ENCODE data around the gene STPG2.
"Not testable (repeated sequence)": the region's sequence is repeated elsewhere in the genome, so short reads cannot be mapped to it uniquely, and the experiment has no call there.

Gene STPG2

DNA sequence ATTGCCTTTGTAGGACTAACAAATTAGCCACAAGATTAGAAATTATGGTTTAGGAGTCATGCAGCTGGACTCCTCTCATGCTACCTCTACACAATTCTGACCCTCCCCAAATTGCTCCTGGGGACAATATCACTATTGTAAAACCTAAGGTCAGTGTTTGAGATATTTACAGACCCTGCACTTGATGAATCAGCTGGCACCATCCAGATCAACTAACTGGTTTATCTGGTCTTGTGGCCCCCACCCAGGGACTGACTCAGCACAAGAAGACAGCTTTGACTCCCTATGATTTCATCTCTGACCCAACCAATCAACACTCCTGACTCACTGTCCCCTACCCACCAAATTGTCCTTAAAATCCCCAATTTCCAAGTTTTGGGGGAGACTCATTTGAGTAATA lies 192.4 kb downstream of the STPG2 start:
- Histone ChIP-seq H3K4me1 (ENCODE audit: control insufficient read depth, insufficient read depth, low read length, poor library complexity, severe bottlenecking) (no peaks in the 10 kb centered on the region), H3K27ac (ENCODE audit: low read depth, low read length, severe bottlenecking) (no peak overlapping the region), H3K4me3 (ENCODE audit: extremely low read depth, insufficient read depth, low read length, poor library complexity, severe bottlenecking) (no peak overlapping the region), H3K36me3 (ENCODE audit: control insufficient read depth, insufficient read depth, low read length) (no peaks in the 10 kb centered on the region), H3K9me3 (ENCODE audit: control insufficient read depth, low read length) (no peaks in the 10 kb centered on the region)

DNA sequence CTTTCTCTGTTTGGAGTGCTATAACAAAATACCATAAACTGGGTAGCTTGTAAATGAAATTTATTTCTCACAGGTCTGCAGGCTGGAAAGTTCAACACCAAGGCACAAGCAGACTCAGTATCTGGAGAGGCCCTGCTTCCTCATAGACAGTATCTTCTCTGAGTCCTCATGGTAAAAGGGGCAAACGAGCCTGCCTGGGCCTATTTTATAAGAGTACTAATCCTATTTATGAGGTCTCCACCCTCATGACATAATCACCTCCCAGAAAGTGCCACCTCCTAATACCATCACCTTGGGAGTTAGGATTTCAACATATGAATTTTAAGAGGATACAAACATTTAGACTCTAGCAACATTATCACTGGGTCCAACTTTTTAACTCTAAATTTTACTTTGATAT lies 200.3 kb downstream of the STPG2 start:
- Histone ChIP-seq H3K9me3 (ENCODE audit: control insufficient read depth, low read length) (peaks cover 3% of the 10 kb centered on the region), H3K4me1 (ENCODE audit: control insufficient read depth, insufficient read depth, low read length, poor library complexity, severe bottlenecking) (no peaks in the 10 kb centered on the region), H3K27ac (ENCODE audit: low read depth, low read length, severe bottlenecking) (no peak overlapping the region), H3K36me3 (ENCODE audit: control insufficient read depth, insufficient read depth, low read length) (no peaks in the 10 kb centered on the region), H3K4me3 (ENCODE audit: extremely low read depth, insufficient read depth, low read length, poor library complexity, severe bottlenecking) (no peak overlapping the region)
- WGBS, 2 experiments (ENCODE audit: insufficient coverage in 2 of 2): no CpG with 5 or more reads among the region's 1 CpG

GRCh38 chr4:97942137-97942536 lies 201.1 kb downstream of the STPG2 start:
- no peaks in the 10 kb centered on the region for H3K36me3 ChIP-seq (ENCODE audit: control insufficient read depth, insufficient read depth, low read length)
- no peak overlapping the region for H3K4me3 ChIP-seq (ENCODE audit: extremely low read depth, insufficient read depth, low read length, poor library complexity, severe bottlenecking)
- WGBS, 2 experiments (ENCODE audit: insufficient coverage in 2 of 2): no CpG with 5 or more reads among the region's 1 CpG
- peaks cover 3% of the 10 kb centered on the region for H3K9me3 ChIP-seq (ENCODE audit: control insufficient read depth, low read length)
- H3K4me1 ChIP-seq (ENCODE audit: control insufficient read depth, insufficient read depth, low read length, poor library complexity, severe bottlenecking): no peaks in the 10 kb centered on the region
- H3K27ac ChIP-seq (ENCODE audit: low read depth, low read length, severe bottlenecking): no peak overlapping the region

DNA sequence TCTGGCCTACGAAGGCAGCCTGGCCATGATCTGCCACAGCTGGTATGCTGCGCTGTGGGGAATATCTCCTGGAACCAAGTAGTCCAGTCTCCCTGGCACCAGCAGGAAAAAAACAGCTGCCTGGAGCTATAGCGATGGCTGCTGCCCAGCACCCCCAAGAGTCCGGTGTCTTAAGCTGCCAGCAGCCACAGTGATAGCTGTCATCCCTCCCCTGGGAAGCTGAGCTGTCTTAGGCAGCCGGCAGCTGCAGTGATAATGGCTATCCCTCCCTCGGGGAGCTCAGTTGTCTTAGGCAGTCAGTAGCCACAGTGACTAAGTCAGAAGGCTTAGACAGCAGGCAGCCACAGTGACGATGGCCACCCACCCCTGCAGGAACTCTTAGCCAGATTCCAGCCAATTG lies 205.1 kb downstream of the STPG2 start:
- Histone ChIP-seq H3K9me3 (ENCODE audit: control insufficient read depth, low read length) (peaks cover 3% of the 10 kb centered on the region), H3K36me3 (ENCODE audit: control insufficient read depth, insufficient read depth, low read length) (no peaks in the 10 kb centered on the region), H3K4me3 (ENCODE audit: extremely low read depth, insufficient read depth, low read length, poor library complexity, severe bottlenecking) (no peak overlapping the region), H3K27ac (ENCODE audit: low read depth, low read length, severe bottlenecking) (no peak overlapping the region), H3K4me1 (ENCODE audit: control insufficient read depth, insufficient read depth, low read length, poor library complexity, severe bottlenecking) (no peaks in the 10 kb centered on the region)
- 91 to 92% methylated on average over 3 to 4 of the region's 7 CpGs for WGBS, 2 experiments (ENCODE audit: insufficient coverage in 2 of 2)

GRCh38 chr4:97924341-97924958 lies 218.8 kb downstream of the STPG2 start:
- H3K36me3 ChIP-seq (ENCODE audit: control insufficient read depth, insufficient read depth, low read length): no peaks in the 10 kb centered on the region
- no peak overlapping the region for H3K27ac ChIP-seq (ENCODE audit: low read depth, low read length, severe bottlenecking)
- no peaks in the 10 kb centered on the region for H3K4me1 ChIP-seq (ENCODE audit: control insufficient read depth, insufficient read depth, low read length, poor library complexity, severe bottlenecking)
- WGBS, 2 experiments (ENCODE audit: insufficient coverage in 2 of 2): no CpG with 5 or more reads among the region's 1 CpG
- no peak overlapping the region for H3K4me3 ChIP-seq (ENCODE audit: extremely low read depth, insufficient read depth, low read length, poor library complexity, severe bottlenecking)
- H3K9me3 ChIP-seq (ENCODE audit: control insufficient read depth, low read length): no peaks in the 10 kb centered on the region

- Histone ChIP-seq H3K4me1 (ENCODE audit: control insufficient read depth, insufficient read depth, low read length, poor library complexity, severe bottlenecking) (no peaks in the 10 kb centered on the region), H3K36me3 (ENCODE audit: control insufficient read depth, insufficient read depth, low read length) (no peaks in the 10 kb centered on the region), H3K4me3 (ENCODE audit: extremely low read depth, insufficient read depth, low read length, poor library complexity, severe bottlenecking) (no peak overlapping the region), H3K27ac (ENCODE audit: low read depth, low read length, severe bottlenecking) (no peak overlapping the region), H3K9me3 (ENCODE audit: control insufficient read depth, low read length) (no peaks in the 10 kb centered on the region)
- 92 to 97% methylated on average over 7 to 12 of the region's 17 CpGs for WGBS, 2 experiments (ENCODE audit: insufficient coverage in 2 of 2)
Measured at GRCh38 chr4:97923096-97923495, 220.2 kb downstream of the STPG2 start.

- H3K4me1 ChIP-seq (ENCODE audit: control insufficient read depth, insufficient read depth, low read length, poor library complexity, severe bottlenecking): no peaks in the 10 kb centered on the region
- WGBS, 2 experiments (ENCODE audit: insufficient coverage in 2 of 2): 91 to 93% methylated on average over 7 to 8 of the region's 13 CpGs
- H3K9me3 ChIP-seq (ENCODE audit: control insufficient read depth, low read length): no peaks in the 10 kb centered on the region
- no peaks in the 10 kb centered on the region for H3K36me3 ChIP-seq (ENCODE audit: control insufficient read depth, insufficient read depth, low read length)
- no peak overlapping the region for H3K4me3 ChIP-seq (ENCODE audit: extremely low read depth, insufficient read depth, low read length, poor library complexity, severe bottlenecking)
- no peak overlapping the region for H3K27ac ChIP-seq (ENCODE audit: low read depth, low read length, severe bottlenecking)
Measured at GRCh38 chr4:97917115-97917514, 226.2 kb downstream of the STPG2 start.

DNA sequence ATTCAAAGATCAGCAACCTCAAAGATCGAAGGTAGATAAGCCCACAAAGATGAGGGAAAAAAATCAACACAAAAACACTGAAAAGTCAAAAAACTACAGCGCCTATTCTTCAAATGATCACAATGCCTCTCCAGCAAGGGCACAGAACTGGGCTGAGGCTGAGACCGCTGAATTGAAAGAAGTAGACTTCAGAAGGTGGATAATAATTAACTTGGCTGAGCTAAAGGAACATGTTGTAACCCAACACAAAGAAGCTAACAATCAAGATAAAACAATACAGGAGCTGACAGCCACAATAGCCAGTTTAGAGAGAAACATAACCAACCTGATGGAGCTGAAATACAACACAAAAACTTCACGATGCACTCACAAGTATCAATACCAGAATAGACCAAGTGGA lies 231.1 kb downstream of the STPG2 start:
- Histone ChIP-seq H3K9me3 (ENCODE audit: control insufficient read depth, low read length) (no peaks in the 10 kb centered on the region), H3K36me3 (ENCODE audit: control insufficient read depth, insufficient read depth, low read length) (no peaks in the 10 kb centered on the region), H3K4me1 (ENCODE audit: control insufficient read depth, insufficient read depth, low read length, poor library complexity, severe bottlenecking) (no peaks in the 10 kb centered on the region), H3K27ac (ENCODE audit: low read depth, low read length, severe bottlenecking) (no peak overlapping the region), H3K4me3 (ENCODE audit: extremely low read depth, insufficient read depth, low read length, poor library complexity, severe bottlenecking) (no peak overlapping the region)
- WGBS, 2 experiments (ENCODE audit: insufficient coverage in 2 of 2): 100% methylated on average over 1 of the region's 4 CpGs; no CpG with 5 or more reads in 1 of the 2 experiments

GRCh38 chr4:97911236-97911906 lies 231.9 kb downstream of the STPG2 start:
- WGBS, 2 experiments (ENCODE audit: insufficient coverage in 2 of 2): 80 to 84% methylated on average over 9 to 10 of the region's 14 CpGs

DNA sequence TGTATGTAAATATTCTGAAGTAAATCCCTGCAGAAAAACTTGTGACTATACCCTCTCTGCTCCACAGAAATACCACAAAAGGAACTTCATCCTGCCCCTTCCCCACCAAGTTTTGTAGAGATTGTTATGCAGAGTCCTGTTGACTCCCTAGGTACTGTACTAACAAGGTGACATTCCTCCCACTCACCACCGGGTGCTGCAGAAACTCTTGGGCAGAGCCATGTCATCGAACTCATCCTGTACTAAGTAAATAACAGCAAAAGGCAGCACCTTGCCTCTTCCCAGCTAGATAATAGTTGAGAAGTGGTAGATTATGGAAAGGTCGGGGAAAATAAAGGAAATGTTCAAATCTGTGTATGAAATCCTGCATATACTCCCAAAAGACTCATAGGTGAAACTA lies 233.3 kb downstream of the STPG2 start:
- Histone ChIP-seq H3K27ac (ENCODE audit: low read depth, low read length, severe bottlenecking) (no peak overlapping the region), H3K9me3 (ENCODE audit: control insufficient read depth, low read length) (no peaks in the 10 kb centered on the region), H3K4me3 (ENCODE audit: extremely low read depth, insufficient read depth, low read length, poor library complexity, severe bottlenecking) (no peak overlapping the region), H3K4me1 (ENCODE audit: control insufficient read depth, insufficient read depth, low read length, poor library complexity, severe bottlenecking) (no peaks in the 10 kb centered on the region), H3K36me3 (ENCODE audit: control insufficient read depth, insufficient read depth, low read length) (no peaks in the 10 kb centered on the region)
- WGBS, 2 experiments (ENCODE audit: insufficient coverage in 2 of 2): no CpG with 5 or more reads among the region's 3 CpGs

More at GRCh38 chr4:97911236-97911906, 231.9 kb downstream of the STPG2 start:
- Histone ChIP-seq H3K9me3 (ENCODE audit: control insufficient read depth, low read length) (no peaks in the 10 kb centered on the region), H3K36me3 (ENCODE audit: control insufficient read depth, insufficient read depth, low read length) (no peaks in the 10 kb centered on the region), H3K4me3 (ENCODE audit: extremely low read depth, insufficient read depth, low read length, poor library complexity, severe bottlenecking) (no peak overlapping the region), H3K27ac (ENCODE audit: low read depth, low read length, severe bottlenecking) (no peak overlapping the region), H3K4me1 (ENCODE audit: control insufficient read depth, insufficient read depth, low read length, poor library complexity, severe bottlenecking) (no peaks in the 10 kb centered on the region)

DNA sequence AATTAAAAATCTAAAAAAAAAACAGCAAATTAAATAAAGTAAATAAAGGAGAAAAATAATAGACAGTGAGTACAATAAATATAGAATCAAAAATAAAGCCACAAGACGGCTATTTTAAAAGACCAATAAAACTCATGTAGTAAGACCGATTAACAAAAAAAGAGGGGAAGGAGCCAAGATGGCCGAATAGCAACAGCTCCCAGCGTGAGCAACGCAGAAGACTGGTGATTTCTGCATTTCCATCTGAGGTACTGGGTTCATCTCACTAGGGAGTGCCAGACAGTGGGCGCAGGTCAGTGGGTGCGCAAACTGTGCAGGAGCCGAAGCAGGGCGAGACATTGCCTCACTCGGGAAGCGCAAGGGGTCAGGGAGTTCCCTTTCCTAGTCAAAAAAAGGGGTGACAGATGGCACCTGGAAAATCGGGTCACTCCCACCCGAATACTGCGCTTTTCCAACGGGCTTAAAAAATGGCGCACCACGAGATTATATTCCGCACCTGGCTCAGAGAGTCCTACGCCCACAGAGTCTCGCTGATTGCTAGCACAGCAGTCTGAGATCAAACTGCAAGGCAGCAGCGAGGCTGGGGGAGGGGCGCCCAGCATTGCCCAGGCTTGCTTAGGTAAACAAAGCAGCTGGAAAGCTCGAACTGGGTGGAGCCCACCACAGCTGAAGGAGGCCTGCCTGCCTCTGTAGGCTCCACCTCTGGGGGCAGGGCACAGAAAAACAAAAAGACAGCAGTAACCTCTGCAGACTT lies 239.7 kb downstream of the STPG2 start:
- WGBS, 2 experiments (ENCODE audit: insufficient coverage in 2 of 2): 80 to 82% methylated on average over 5 to 14 of the region's 23 CpGs

More for the DNA sequence above, 239.7 kb downstream of the STPG2 start:
- H3K36me3 ChIP-seq (ENCODE audit: control insufficient read depth, insufficient read depth, low read length); H3K27ac ChIP-seq (ENCODE audit: low read depth, low read length, severe bottlenecking); H3K4me3 ChIP-seq (ENCODE audit: extremely low read depth, insufficient read depth, low read length, poor library complexity, severe bottlenecking); H3K9me3 ChIP-seq (ENCODE audit: control insufficient read depth, low read length); H3K4me1 ChIP-seq (ENCODE audit: control insufficient read depth, insufficient read depth, low read length, poor library complexity, severe bottlenecking): not testable (repeated sequence)

Measured in mesodermal cell (in vitro differentiated cells).